ENCODE measurements around the gene NKIRAS1. TPM values are rescaled to one million over a fixed set of nuclear protein-coding genes. Genes with fewer than 3 reads are reported as not detected.

The NKIRAS1 gene
- total and polyA plus RNA-seq, 2 of the 8 experiments (the other 6 are each of a cell fraction or from before 2014, with no cell fraction given): 3.4 to 7.0 TPM

DNA sequence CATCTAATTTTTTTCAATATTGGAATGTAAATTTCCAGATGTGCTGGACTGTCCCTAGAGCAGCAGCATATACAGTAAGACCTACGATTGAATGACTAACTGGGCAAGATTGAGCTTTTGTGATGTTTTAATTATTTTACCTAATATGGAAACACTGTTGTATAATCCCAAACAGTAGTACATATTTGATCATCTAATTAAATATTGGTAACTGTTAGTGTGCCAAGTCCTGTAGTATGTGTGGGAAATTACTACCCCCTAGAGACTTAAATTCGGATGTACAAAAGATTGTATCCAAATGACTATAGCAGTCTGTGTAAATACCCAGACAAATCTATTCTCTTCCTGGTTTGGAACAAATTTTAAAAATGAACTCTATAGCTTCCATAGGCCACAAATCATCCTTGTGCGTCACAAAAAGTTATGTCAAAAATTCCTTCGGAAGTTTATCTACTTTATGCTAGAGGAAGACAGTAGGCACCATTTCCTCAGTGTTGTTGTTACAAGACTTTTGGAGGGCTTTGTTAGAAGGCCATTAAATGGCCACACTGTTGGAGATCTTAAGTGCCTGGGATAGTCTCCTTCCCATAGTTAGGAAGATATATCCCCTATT lies 41.6 kb downstream of the NKIRAS1 start (continued):
- TF ChIP-seq, protein P1, sequence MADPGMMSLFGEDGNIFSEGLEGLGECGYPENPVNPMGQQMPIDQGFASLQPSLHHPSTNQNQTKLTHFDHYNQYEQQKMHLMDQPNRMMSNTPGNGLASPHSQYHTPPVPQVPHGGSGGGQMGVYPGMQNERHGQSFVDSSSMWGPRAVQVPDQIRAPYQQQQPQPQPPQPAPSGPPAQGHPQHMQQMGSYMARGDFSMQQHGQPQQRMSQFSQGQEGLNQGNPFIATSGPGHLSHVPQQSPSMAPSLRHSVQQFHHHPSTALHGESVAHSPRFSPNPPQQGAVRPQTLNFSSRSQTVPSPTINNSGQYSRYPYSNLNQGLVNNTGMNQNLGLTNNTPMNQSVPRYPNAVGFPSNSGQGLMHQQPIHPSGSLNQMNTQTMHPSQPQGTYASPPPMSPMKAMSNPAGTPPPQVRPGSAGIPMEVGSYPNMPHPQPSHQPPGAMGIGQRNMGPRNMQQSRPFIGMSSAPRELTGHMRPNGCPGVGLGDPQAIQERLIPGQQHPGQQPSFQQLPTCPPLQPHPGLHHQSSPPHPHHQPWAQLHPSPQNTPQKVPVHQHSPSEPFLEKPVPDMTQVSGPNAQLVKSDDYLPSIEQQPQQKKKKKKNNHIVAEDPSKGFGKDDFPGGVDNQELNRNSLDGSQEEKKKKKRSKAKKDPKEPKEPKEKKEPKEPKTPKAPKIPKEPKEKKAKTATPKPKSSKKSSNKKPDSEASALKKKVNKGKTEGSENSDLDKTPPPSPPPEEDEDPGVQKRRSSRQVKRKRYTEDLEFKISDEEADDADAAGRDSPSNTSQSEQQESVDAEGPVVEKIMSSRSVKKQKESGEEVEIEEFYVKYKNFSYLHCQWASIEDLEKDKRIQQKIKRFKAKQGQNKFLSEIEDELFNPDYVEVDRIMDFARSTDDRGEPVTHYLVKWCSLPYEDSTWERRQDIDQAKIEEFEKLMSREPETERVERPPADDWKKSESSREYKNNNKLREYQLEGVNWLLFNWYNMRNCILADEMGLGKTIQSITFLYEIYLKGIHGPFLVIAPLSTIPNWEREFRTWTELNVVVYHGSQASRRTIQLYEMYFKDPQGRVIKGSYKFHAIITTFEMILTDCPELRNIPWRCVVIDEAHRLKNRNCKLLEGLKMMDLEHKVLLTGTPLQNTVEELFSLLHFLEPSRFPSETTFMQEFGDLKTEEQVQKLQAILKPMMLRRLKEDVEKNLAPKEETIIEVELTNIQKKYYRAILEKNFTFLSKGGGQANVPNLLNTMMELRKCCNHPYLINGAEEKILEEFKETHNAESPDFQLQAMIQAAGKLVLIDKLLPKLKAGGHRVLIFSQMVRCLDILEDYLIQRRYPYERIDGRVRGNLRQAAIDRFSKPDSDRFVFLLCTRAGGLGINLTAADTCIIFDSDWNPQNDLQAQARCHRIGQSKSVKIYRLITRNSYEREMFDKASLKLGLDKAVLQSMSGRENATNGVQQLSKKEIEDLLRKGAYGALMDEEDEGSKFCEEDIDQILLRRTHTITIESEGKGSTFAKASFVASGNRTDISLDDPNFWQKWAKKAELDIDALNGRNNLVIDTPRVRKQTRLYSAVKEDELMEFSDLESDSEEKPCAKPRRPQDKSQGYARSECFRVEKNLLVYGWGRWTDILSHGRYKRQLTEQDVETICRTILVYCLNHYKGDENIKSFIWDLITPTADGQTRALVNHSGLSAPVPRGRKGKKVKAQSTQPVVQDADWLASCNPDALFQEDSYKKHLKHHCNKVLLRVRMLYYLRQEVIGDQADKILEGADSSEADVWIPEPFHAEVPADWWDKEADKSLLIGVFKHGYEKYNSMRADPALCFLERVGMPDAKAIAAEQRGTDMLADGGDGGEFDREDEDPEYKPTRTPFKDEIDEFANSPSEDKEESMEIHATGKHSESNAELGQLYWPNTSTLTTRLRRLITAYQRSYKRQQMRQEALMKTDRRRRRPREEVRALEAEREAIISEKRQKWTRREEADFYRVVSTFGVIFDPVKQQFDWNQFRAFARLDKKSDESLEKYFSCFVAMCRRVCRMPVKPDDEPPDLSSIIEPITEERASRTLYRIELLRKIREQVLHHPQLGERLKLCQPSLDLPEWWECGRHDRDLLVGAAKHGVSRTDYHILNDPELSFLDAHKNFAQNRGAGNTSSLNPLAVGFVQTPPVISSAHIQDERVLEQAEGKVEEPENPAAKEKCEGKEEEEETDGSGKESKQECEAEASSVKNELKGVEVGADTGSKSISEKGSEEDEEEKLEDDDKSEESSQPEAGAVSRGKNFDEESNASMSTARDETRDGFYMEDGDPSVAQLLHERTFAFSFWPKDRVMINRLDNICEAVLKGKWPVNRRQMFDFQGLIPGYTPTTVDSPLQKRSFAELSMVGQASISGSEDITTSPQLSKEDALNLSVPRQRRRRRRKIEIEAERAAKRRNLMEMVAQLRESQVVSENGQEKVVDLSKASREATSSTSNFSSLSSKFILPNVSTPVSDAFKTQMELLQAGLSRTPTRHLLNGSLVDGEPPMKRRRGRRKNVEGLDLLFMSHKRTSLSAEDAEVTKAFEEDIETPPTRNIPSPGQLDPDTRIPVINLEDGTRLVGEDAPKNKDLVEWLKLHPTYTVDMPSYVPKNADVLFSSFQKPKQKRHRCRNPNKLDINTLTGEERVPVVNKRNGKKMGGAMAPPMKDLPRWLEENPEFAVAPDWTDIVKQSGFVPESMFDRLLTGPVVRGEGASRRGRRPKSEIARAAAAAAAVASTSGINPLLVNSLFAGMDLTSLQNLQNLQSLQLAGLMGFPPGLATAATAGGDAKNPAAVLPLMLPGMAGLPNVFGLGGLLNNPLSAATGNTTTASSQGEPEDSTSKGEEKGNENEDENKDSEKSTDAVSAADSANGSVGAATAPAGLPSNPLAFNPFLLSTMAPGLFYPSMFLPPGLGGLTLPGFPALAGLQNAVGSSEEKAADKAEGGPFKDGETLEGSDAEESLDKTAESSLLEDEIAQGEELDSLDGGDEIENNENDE (IDR thresholded peaks at IDR 0.05; ENCODE audit: insufficient replicate concordance, low read length): no peak
- TF ChIP-seq CBX5 (IDR thresholded peaks at IDR 0.05; ENCODE audit: low read depth, low read length) (no peak), RNF2 (IDR thresholded peaks at IDR 0.05; ENCODE audit: borderline replicate concordance, low read depth, low read length, missing control alignments, poor library complexity, severe bottlenecking) (no peak), HDAC2 (IDR thresholded peaks at IDR 0.05; ENCODE audit: borderline replicate concordance in 1 of 2, low read depth in 2 of 2, low read length in 2 of 2) (no peak), SRF (IDR thresholded peaks at IDR 0.05; ENCODE audit: low read depth, low read length) (no peak)

All from H1 (cell line).